GM19025 (cell line): Measurements from ENCODE around the gene KCTD10.
"Not testable (repeated sequence)": the region's sequence is repeated elsewhere in the genome, so short reads cannot be mapped to it uniquely, and the experiment has no call there.

Experiments used
- ATAC-seq: cut with Tn5 transposase; IDR thresholded peaks from one replicate; pipeline ENCODE4 v1.9.1; 2021; ENCODE audit warnings: mild to moderate bottlenecking, low read depth, moderate library complexity; ENCODE audit not compliant: unreplicated experiment

KCTD10 gene

DNA sequence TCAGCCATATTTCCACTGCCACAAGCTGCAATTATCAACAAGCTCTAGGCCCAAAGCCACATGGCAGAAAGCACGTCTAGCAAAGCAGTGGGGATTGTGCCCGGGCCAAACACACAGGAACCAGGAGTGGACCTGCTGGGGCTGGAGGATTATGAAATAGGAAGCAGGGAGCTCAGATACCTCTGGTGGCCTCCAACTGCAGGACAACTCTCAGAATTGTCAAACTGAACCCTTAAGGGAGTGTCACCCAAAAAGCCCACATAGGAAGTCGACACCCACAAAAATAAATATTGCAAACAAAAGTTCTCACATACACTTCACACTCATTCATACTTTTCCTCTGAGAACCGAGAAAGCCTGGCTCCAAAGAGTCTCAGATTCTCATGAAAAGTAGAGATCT is 26.1 kb downstream of the KCTD10 start:
- ATAC-seq = no peak

- ATAC-seq = no peak
Measured at GRCh38 chr12:109449845-109450532, 27.1 kb downstream of the KCTD10 start.

GRCh38 chr12:109448707-109449390 is 28.3 kb downstream of the KCTD10 start:
- no peak for ATAC-seq

- ATAC-seq = no peak
Measured at GRCh38 chr12:109448272-109448671, 28.8 kb downstream of the KCTD10 start.

GRCh38 chr12:109447482-109447881 is 29.6 kb downstream of the KCTD10 start:
- no peak for ATAC-seq

GRCh38 chr12:109446869-109447268 is 30.2 kb downstream of the KCTD10 start:
- ATAC-seq = no peak

GRCh38 chr12:109445191-109445609 is 31.9 kb downstream of the KCTD10 start:
- ATAC-seq = no peak

DNA sequence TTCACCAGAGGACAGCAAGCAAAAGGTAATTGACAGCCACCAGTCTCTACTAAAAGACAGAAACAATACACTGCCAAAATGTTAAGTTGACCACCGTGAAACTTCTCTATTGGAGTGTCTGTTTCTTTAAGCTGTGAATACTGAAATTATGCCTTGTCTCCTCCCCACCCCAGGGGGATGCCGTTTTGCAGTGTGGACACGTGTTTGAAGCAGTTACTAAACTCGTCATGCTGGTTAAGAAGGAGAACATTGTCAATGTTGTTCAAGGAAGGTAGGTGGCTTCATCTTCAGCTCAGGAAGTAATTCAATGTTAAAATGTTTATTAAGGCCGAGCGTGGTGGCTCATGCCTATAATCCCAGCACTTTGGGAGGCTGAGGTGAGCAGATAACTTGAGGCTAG is 32.8 kb downstream of the KCTD10 start:
- ATAC-seq = no peak

DNA sequence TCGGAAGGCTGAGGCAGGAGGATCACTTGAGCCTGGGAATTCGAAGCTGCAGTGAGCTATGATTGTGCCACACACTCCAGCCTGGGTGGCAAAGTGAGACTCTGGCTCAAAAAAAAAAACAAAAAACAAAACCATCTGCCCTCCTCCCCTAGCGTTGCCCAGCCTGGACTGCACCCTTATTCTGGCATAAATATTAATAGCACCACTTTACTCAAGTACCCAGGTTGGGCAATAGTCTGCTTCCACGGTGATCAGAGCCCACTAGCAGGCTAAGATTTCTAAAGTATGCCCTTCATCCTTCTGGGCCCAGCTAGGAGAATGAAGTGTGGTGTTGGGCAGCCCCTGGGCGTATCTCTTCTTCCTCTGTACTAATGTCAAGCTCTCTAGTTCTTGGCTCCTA is 33.3 kb downstream of the KCTD10 start:
- no peak for ATAC-seq

- no peak for ATAC-seq
Measured at GRCh38 chr12:109440851-109441490, 36.1 kb downstream of the KCTD10 start.

DNA sequence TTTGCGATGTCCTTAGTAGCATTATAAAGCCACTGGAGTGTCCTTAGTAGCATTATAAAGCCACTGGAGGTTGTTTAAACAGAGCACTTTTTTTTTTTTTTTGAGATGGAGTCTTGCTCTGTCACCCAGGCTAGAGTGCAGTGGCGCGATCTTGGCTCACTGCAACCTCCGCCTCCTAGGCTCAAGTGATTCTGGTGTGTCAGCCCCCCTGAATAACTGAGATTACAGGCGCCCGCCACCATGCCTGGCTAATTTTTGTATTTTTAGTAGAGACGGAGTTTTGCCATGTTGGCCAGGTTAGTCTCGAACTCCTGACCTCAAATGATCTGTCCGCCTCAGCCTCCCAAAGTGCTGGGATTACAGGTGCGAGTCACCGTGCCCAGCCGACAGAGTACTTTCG is 37.1 kb downstream of the KCTD10 start:
- ATAC-seq = not testable (repeated sequence)

GRCh38 chr12:109439181-109439580 is 37.9 kb downstream of the KCTD10 start:
- ATAC-seq = no peak

DNA sequence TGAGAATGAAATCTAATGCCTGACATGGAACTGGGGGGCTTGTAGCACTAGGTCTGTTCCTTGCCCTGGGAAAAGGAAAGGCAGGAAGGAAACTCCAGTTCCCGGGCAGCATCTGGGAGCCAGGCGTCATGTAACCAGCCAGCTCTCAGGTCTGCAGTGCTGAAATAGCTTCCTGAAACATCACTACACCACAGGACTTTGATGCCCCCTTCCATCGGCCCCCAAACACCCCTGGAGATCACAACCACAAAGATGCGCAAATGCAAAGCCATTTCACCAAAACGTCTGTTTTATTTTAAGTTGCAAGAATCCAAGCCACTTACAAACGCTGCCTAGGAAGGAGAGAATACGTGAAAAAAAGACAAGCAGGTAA is 40.9 kb downstream of the KCTD10 start:
- no peak for ATAC-seq

DNA sequence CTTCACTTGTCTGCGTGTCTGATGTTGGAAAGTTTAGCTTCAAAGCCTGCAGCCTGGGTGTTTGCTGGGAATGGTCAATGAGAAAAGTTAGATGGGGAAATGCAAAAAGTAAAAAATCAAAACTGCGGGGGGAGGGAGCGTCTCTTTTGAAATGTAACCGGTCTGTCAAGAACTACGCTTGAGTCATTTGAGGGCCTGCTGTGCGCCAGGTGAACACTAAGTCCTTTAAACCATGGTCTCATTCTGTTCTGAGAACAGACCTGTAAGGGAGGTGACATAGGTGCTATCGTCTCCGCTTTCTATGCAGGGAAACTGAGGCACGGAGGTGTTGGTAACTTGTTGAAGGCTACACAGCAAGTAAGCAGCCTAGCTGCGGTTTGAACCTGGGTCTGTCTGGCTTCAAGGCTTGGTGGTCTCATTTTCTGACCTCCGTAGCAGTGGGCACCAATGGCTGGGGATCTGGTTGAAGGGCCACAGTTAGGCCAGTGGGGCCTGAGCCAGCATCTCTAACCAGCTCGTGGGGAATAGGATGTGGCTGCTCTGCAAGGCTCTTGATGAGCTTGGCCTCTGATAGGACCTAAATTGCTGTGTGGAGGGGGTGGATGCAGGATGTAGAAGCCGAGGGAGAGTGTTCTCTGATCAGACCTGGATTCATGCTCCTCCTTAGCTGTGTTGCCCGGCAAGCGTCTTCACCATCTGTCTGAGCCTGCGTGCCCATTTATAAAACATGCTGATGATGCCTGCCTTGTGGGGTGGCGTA is 41.5 kb downstream of the KCTD10 start:
- ATAC-seq = no peak

GRCh38 chr12:109434582-109434981 is 42.5 kb downstream of the KCTD10 start:
- ATAC-seq = no peak

DNA sequence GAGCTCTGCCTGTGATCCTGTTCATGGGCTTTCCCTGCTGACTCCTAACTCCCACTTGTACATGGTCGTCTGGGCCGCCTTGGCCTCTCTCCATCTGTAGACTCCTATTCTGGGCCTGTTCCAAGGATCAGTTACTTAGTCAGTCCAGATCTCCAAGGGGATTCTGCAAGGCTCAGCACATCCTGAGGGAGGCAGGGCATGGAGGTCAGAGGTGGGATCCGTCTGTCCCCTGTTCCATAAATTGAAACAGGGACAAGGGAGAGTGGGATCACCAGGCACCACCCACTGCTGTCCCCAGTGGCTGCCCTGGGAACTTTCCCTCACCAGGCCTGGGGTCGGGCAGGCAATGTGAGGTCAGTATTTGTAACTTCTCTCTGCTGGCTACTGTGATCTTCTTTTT is 43.5 kb downstream of the KCTD10 start:
- ATAC-seq = no peak

DNA sequence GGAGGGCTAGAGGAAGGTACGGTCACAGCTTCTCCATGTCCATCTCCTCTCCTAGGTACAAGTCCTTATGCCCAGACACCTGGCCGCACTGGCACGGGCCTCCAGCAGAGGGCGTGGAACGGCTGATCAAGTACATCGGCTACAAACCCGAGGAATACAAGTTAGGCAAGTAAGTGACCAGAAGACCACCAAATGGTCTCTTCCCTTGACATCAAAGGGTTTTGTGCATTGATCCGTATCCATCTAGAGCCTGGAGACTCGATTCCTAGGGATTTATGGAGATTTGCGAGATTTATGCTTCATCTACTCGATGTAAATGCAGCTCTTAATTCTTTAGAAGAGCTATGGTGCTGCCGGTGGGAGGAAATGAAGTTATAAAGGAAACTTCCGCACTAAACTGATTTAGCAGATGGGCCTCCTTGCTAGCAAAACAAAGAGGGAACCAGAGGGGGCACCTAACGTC is 44.2 kb downstream of the KCTD10 start:
- ATAC-seq = no peak

DNA sequence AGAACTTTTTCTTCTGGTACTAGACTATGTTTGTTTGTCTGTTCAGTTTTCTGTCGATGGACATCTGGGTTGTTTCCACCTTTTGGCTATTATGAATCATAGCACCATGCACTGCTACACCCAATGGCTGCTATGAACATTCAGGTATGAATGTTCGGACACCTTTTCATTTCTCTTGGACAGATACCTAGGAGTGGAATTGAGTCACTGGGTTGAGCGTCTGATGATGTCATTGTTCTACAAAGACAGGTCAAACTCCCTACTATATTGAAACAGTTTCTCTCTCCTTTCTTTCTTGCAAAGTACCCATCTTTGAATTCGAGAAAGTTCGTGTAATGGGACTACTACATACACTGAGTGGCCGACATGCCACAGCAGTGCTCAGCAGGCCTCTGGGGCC is 44.7 kb downstream of the KCTD10 start:
- ATAC-seq = no peak

DNA sequence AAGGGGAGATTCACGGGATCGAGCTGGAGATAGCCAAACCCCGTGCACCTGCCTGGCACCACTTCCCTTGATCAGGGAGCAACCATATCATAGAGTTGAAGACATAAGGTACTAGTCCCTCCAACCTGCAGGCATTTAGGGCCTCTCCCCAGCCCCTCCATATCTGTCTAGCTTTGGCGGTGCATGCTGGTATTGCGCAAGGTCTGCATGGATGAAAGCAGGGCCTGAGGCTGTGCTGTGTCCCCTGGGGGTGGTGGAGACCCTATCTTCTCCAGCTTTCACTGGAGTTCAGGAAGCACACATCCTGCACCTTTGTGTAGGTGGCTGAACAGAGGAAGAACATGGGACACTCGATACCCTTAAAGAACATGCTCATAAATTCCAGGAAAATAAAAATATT is 46.9 kb downstream of the KCTD10 start:
- ATAC-seq = no peak

GRCh38 chr12:109428804-109429203 is 48.3 kb downstream of the KCTD10 start:
- ATAC-seq = not testable (repeated sequence)

DNA sequence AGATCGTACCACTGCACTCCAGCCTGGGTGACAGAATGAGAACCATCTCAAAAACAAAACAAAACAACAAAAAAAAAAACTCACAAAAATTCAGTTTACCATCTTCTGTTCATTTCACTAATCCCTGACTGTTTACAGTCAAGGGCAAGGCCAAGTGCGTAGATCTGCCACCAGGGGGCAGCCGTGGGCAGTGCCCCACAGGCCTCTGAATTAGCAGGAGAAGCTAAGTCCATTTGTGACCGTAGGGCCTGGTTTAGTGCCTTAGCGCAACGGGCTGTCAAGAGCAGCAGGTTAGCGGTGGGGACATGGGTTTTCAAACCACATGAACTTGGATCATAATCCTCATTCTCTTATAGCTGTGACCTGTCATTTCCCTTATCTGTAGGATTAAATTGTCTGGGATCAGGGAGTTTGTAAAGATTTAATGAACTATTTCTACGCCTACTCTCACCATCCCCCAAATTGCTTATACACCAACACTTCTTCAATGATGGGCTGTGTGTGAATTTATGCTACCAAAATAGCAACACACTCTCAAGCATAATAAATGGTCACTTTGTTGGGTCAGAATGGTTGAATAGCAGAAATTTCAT is 49.0 kb downstream of the KCTD10 start:
- no peak for ATAC-seq
